VCaP (cell line): Measurements from ENCODE around the gene ZNF740.

Experiments used
- H3K27ac ChIP-seq: fragments of 450-650 bp; 2 replicates; pipeline ENCODE4 v1.5.1; 2017
- CTCF ChIP-seq: fragments of 450-650 bp; conservative IDR thresholded peaks from 2 replicates; pipeline ENCODE4 v1.5.1; 2017; ENCODE audit warnings: mild to moderate bottlenecking, moderate library complexity

The ZNF740 gene

GRCh38 chr12:53233671-53234121 lies 53.2 kb downstream of the ZNF740 start:
- TF ChIP-seq CTCF: no peak
- H3K27ac ChIP-seq: peak overlapping the region; percentile 73; the same call in 1 of the 2 replicates

- TF ChIP-seq CTCF: no peak
- no peak overlapping the region for H3K27ac ChIP-seq
These were observed 53.9 kb downstream of the ZNF740 start for GRCh38 chr12:53234271-53234914.

GRCh38 chr12:53235164-53235563 lies 54.6 kb downstream of the ZNF740 start:
- TF ChIP-seq CTCF: no peak
- H3K27ac ChIP-seq: no peak overlapping the region

- no peak overlapping the region for H3K27ac ChIP-seq
- TF ChIP-seq CTCF: no peak
These were observed 55.4 kb downstream of the ZNF740 start for GRCh38 chr12:53235742-53236442.

GRCh38 chr12:53236443-53237111 lies 56.1 kb downstream of the ZNF740 start:
- no peak overlapping the region for H3K27ac ChIP-seq
- no peak for TF ChIP-seq CTCF

GRCh38 chr12:53239643-53240258 lies 59.2 kb downstream of the ZNF740 start:
- no peak overlapping the region for H3K27ac ChIP-seq
- no peak for TF ChIP-seq CTCF
